ENCODE measurements around the gene CRTAC1.

Gene CRTAC1

DNA sequence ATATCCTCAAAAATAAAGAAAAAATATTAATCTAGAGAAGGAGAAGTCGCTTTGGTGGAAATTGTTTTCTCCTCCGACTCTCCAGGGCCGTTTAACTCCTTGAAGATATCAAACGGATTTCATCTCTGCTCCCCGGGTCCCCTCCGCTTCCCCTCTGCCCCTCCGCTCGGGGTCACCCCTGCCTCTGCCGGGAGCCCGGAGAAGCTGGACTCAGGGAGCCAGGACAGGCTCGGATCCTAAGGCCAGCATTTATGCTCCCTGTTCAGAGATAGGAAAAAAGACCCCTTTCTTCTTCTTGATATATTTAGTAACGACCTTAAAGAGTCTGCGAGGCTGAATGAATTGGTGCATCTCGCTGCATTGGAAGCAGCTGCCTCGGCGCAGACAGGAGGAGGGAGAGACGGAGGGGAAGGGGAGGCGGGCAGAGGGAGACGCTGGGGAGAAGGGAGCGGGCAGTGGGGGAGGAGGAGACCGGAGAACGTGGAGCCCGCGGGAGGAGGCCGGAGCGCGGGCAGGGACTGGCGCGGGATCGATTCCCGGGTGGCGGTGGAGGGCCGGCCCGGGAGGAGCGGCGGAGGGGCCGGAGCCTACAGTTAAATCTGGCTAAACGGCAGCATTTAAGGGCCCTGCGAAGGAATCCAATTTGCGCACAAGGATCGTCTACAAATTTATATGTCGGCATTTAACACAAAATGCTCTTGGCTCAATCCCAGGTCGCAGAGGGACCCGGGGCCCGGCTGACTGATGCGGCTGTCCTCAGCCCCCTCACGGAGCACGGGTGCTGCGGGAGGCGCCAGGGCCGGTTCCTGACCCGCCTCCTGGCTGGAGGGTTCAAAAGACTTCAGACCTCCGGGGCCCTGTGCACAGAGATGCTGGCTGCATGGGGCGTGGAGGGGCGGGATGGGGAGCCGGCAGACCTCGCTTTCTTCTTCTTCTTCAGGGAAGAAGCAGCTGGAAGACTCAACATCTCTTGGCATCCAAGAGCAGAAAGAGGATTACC lies 55.6 kb downstream of the CRTAC1 start:
- TF ChIP-seq, protein P1, sequence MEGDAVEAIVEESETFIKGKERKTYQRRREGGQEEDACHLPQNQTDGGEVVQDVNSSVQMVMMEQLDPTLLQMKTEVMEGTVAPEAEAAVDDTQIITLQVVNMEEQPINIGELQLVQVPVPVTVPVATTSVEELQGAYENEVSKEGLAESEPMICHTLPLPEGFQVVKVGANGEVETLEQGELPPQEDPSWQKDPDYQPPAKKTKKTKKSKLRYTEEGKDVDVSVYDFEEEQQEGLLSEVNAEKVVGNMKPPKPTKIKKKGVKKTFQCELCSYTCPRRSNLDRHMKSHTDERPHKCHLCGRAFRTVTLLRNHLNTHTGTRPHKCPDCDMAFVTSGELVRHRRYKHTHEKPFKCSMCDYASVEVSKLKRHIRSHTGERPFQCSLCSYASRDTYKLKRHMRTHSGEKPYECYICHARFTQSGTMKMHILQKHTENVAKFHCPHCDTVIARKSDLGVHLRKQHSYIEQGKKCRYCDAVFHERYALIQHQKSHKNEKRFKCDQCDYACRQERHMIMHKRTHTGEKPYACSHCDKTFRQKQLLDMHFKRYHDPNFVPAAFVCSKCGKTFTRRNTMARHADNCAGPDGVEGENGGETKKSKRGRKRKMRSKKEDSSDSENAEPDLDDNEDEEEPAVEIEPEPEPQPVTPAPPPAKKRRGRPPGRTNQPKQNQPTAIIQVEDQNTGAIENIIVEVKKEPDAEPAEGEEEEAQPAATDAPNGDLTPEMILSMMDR (conservative IDR thresholded peaks at IDR 0.05; ENCODE audit: low read depth, low read length), result no peak
- no peak for DNase-seq (ENCODE audit: low read depth)
- H3K4me3 ChIP-seq (ENCODE audit: low read length), result no peak overlapping the region

DNA sequence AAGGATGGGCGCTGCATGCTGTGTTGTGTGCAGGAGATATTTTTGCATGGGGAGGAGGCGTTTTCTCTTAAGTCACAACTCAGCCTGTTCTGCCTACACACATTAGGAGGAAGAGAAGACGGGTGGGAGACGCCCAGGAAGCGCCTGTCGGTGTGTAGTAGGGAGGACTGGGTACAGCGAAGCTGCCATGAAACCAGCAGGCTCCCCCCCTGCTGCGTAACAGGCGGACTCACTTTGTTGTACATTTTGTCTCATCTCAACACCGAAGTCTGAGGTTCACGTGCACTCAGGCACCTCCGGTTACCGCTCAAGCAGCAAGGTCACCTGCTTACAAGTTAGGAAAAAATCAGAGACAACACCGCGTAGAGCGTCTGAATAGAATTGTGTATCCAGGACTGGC lies 56.3 kb downstream of the CRTAC1 start:
- no peak for DNase-seq (ENCODE audit: low read depth)
- TF ChIP-seq, protein P1 (conservative IDR thresholded peaks at IDR 0.05; ENCODE audit: low read depth, low read length), result no peak
- no peak overlapping the region for H3K4me3 ChIP-seq (ENCODE audit: low read length)

DNA sequence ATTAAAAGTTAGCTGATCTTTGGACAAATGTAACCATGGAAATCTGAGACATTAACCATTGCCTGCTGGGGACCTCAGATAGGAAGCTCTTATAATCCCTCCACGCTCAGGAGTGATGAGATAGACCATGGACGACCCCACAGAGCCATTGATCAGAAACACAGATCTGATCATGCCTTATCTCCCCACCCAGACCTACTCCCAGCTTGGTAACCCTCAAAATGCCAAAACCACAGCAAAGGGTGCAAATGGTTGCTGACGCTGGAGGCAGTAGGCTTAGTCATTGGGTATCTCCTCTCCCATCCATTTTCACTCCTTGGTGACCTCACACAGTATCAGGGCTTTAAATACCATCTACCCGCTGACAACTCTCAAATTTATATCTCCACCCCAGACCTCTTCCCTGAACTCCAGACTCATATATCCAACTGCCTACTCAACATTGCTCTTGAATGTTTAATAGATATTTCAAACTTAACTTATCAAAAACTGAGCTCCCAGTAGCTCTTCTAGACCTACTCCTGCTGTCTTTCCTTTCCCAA lies 60.8 kb downstream of the CRTAC1 start:
- no peak overlapping the region for H3K4me3 ChIP-seq (ENCODE audit: low read length)
- DNase-seq (ENCODE audit: low read depth), result no peak
- TF ChIP-seq, protein P1 (conservative IDR thresholded peaks at IDR 0.05; ENCODE audit: low read depth, low read length), result no peak

DNA sequence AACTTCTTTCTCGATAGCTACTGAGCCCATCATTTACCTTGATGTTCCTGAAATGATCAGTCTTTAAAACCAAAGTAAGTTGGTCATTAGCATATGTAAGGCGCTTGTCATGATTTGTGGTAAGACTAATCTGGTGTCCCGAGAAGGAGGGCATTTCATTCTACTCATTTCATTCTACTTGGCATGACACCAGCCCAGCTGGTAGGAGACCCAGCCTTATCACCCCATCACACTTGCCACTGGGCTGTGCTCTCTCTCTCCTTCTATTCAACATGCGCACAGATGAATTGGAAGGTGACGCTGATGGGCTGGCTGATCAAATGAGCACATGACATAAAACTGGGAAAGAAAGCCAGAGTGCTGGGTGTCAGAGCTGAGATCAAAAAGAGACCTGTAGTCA lies 65.7 kb downstream of the CRTAC1 start:
- DNase-seq (ENCODE audit: low read depth), result no peak
- TF ChIP-seq, protein P1 (conservative IDR thresholded peaks at IDR 0.05; ENCODE audit: low read depth, low read length), result no peak
- H3K4me3 ChIP-seq (ENCODE audit: low read length), result no peak overlapping the region

DNA sequence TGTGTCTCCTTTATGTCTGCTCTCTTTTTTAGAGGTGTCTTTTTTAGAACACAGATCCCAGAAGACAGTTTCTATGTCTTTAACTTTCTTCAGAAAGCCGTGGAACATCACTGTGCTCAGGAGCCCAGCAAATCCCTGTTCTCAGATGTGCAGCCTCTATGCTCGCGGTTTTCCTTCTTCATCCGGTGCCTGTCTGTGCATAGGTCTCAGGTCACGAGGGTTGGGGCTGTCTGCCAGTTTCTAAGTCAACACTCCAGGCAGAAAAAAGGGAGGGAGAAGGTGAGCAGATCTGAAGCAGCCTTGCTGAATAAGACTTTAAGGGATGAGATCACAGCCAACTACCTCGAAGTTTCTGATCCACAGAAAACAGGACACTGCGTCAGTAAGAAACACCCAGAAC lies 68.5 kb downstream of the CRTAC1 start:
- TF ChIP-seq, protein P1 (conservative IDR thresholded peaks at IDR 0.05; ENCODE audit: low read depth, low read length), result no peak
- no peak overlapping the region for H3K4me3 ChIP-seq (ENCODE audit: low read length)
- DNase-seq (ENCODE audit: low read depth), result peak; percentile 37

DNA sequence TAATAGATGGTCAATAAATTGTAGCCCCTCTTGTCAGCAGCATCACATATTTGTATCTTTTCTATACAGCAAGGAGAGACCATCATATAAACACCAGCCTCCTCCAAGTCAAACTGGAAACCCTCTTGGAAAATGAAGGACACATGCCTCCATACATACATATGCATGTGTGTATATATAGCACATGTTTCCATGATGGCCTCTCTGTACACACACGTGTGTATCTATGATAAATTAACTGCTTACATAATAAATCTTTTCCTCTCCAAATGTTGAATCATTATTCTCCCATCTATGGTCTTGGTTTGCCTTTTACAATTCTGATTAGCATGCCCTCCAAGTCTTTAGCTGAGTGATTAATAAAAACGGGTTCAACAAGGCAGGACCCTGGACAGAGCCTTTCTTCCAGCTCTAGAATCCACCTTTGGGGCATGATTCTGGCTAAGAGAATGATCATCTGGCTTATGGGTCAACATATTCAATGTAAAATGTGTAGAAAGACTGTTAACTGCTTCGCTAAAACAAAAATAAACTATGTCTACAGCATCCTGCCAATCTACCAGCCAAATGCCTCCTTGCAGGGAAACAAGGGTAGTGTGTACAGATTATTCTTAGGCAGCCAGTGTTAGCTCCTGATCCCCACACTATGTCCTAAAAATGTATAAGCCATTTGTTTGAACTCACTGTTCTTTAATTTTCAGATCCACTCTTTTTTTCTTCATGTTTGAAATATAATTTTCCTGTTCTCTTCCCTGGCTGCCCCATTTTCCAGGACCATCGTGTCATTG lies 70.0 kb downstream of the CRTAC1 start:
- DNase-seq (ENCODE audit: low read depth), result no peak
- TF ChIP-seq, protein P1 (conservative IDR thresholded peaks at IDR 0.05; ENCODE audit: low read depth, low read length), result no peak

More for the DNA sequence above, 70.0 kb downstream of the CRTAC1 start:
- no peak overlapping the region for H3K4me3 ChIP-seq (ENCODE audit: low read length)

Measured in retinal pigment epithelial cell (primary cell).